GM18520 (cell line): ENCODE measurements around the gene QSOX2.

Experiments
- ATAC-seq: cut with Tn5 transposase; IDR thresholded peaks from one replicate; pipeline ENCODE4 v1.9.1; 2021; ENCODE audit not compliant: unreplicated experiment

Gene QSOX2

GRCh38 chr9:136245219-136246150 lies at the start of gene QSOX2:
QSOX2 (minus strand) TSS chr9:136245812; CDS start chr9:136245803, 9 bp downstream.
- ATAC-seq = peak; percentile 35

GRCh38 chr9:136295055-136295454 lies 49.4 kb upstream of the QSOX2 start:
- no peak for ATAC-seq

DNA sequence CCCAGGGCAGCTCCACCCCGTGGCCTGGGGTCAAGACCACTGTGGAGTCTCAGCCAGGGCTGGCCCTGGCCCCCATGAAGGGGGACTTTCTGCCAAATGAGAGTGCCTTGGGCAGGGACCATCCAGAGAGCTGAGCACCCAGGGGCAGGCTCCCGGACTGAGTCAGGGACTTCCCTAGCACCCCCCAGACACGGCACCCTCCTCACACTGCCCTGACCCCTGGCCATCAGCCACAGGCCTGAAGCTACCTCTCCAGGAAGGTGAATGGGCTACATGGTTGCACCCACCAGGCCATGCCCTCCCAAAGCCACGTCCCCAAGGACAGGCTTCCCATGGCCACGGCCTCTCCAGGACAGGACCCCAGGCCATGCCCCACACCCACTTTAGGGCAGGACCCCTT lies 48.8 kb upstream of the QSOX2 start:
- no peak for ATAC-seq

- no peak for ATAC-seq
Observed at GRCh38 chr9:136293476-136294077, 48.0 kb upstream of the QSOX2 start.

GRCh38 chr9:136292591-136293448 lies 47.2 kb upstream of the QSOX2 start:
- no peak for ATAC-seq

DNA sequence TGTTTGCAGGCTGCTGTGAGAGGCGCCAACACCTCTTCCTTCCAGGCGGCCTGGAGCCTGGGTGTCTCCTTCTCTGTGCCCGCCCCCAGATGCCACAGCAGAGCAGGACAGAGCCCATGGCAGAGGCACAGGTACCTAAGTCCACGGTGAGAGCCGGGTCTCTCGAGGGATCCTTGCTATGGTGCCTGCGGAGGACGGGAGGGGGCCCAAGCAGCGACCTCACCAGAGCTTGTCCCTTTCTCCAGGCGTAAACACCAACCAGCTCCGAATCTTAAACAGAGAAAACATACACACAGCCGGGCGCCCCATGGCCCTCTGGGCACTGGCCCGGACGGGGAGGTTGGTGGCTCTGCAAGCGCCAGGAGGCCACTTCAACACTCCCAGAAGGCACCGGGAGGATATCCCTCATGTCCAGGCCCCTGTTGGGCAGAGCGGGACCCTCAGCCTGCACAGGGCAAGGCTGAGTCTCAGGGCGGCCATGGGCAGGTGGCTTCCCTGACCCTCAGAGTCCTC lies 46.5 kb upstream of the QSOX2 start:
- ATAC-seq = no peak

GRCh38 chr9:136291306-136292025 lies 45.9 kb upstream of the QSOX2 start:
- ATAC-seq = no peak

GRCh38 chr9:136290508-136291000 lies 44.9 kb upstream of the QSOX2 start:
- ATAC-seq = no peak

GRCh38 chr9:136289651-136290507 lies 44.3 kb upstream of the QSOX2 start:
- ATAC-seq = no peak

DNA sequence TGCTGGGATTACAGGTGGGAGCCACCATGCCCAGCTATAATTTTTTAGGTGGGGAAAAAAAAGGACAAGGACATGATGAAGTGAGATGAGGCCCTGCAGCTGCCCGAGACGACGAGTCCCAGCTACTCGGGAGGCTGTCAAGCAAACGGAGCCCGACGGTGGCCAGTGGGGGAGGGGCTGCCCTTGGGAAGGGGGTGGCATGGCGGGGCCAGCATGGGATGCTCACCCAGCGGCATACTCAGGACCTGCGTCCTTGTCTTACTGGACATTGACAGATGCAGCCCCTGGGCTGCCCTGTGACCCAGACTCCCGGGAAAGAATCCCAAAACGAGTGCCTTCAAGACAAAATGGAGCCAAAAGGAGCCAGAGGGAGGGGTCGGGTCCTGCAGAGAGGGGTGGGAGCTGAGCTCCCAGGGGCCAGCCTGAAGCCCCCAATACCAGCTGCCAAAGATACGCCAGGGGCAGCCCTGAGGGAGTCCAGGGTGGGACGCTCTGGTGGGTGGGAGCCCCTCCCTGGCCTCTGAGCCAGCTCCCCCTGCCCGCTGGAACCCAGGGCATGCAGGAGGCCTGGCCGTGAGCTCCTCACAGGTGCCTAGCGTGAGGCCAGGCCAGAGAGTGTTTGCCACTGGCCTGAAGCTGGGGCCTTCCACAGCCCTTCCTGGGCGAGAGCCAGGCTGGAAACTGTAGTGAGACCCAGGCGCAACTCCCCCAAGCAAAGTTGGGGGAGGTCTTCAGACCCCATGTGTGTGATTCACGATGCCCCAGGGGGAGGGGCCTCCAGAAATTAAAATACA lies 42.5 kb upstream of the QSOX2 start:
- ATAC-seq = no peak

DNA sequence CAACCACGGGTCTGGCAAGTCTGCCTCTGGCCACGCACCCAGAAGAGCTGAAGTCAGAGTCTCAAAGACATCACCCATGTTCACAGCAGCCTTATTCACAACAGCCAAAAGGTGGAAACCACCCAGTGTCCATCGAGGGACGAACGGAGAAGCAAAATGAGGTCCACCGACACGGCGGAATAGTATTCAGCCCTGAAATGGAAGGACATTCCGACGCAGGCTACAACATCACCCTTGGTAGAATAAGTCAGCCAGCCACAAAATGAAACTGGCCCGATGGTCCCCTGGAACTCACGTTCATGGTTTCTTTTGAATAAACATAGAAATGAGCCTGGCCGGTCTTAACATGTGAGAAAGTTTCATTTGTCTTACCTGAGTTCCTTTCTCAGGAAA lies 41.4 kb upstream of the QSOX2 start:
- no peak for ATAC-seq

GRCh38 chr9:136286359-136286986 lies 40.9 kb upstream of the QSOX2 start:
- no peak for ATAC-seq

DNA sequence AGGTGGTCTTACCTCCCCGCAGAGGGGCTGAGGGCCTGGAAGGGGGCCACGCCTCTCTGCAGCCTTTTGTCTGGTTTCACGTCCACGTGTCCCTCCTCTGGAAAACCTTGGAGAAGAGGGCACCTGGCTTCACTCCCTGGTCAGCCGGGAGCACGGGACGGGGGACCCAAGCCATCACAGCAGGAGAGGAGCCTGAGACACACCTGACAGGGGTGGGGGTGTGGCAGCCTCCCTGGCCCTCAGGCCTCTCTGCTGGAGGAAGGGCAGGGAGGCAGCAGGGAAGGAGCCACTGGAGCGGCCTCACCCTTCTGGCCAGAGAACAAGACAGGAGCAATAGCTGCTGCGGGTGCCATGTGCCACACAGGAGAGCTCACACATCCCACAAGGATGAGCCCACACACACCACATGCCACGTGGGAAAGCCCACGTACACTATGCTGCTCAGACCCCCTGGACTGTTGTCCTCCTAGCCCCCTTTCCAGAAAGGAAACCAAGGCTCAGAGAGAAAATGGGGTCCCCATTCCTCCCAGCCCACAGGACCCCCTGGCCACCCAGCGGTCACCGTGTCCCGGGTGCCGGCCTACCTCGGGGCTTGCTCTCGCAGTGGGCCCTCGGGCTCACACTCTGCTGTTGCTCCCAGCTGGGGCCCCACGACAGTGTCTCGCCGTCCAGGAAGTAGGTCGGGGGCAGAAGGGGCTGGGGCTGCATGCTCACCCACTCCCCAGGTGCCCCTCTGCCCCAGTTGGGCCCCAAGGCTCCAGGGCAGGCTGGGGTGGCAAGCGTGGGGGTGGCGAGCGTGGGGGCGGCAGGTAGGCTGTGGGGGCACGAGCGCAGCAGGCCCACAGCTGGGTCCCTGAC lies 40.1 kb upstream of the QSOX2 start:
- no peak for ATAC-seq

DNA sequence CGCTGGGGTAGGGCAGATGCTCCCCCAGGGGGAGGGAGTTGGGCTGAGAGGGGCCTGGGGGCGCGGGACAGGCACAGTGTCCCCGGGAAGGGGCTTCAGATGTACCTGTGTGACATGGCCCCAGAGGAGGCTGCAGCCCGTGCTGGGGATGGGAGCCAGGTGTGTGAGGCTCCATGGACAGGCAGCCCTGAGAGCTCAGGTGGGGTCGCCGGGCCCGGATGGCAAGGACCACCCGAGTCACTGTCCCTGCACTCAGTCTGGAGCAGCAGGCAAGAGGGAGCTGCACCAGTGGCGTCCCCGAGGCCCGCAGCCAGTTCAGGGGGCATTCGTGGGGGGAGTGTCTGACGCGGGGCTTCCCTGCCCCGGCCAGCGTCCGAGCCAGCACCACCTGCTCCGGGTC lies 39.3 kb upstream of the QSOX2 start:
- ATAC-seq = no peak

- ATAC-seq = no peak
Observed at GRCh38 chr9:136284311-136284710, 38.7 kb upstream of the QSOX2 start.

DNA sequence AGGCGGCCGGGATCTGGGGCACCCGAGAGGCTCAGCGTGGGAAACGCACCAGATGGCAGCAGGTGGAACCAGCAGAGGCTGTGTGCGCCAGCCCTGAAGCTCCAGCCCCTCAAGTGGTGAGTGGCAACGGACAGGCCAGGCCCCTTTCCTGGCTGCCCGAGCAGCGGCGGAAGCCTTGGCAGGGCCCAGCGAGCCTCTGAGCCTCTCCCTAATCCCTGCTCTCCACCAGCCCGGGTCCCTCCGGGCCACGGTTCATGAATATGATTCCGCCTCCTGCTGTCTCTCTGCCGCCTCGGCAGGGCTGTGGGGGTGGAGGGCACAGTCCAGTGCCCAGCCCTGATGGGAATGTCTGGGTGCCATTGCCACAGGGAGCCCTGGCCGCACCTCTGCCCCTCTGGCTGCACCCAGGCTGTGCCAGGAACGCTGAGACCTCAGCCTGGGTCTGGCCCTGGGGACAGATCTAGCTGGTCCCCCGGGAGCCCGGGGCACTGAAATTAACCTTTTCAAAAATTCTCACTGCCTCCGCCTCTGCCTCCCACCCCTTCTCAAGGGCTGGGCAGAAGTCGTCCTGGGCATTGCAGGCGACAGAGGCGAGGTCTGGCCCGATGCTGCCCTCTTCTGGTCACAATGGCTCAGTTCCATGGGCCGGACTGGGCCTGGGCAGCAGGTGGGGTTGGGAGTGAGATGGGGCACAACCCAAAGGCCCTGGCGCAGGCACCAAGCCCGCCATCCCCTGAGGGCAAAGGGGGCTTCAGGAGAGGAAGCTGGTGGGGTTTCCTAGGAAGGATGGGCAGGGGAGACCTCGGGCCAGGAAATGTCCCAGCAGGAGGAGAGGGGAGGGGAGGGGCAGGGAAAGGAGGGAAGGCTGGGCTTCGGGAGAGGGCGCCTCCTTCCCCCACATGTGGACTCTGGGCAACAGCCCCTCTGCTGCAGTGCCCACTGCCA lies 38.0 kb upstream of the QSOX2 start:
- ATAC-seq = peak; percentile 38
